HG02678 (cell line): ENCODE data around the gene KCNQ5.
A peak's percentile ranks its signal among the peaks of the same experiment; 100 is the strongest.
"Not testable (repeated sequence)": the region's sequence is repeated elsewhere in the genome, so short reads cannot be mapped to it uniquely, and the experiment has no call there.

Experiments
- ATAC-seq: cut with Tn5 transposase; IDR thresholded peaks from one replicate; pipeline ENCODE4 v1.9.1; 2021; ENCODE audit warnings: mild to moderate bottlenecking, moderate library complexity; ENCODE audit not compliant: unreplicated experiment

Gene KCNQ5

GRCh38 chr6:73156793-73157767 lies 535.2 kb downstream of the KCNQ5 start:
- no peak for ATAC-seq

GRCh38 chr6:73157870-73158269 lies 536.0 kb downstream of the KCNQ5 start:
- no peak for ATAC-seq

- no peak for ATAC-seq
Observed at GRCh38 chr6:73169111-73169510, 547.2 kb downstream of the KCNQ5 start.

GRCh38 chr6:73169633-73170032 lies 547.8 kb downstream of the KCNQ5 start:
- ATAC-seq = no peak

- ATAC-seq = no peak
Observed at GRCh38 chr6:73174646-73175045, 552.8 kb downstream of the KCNQ5 start.

- ATAC-seq = no peak
Observed at GRCh38 chr6:73176057-73176456, 554.2 kb downstream of the KCNQ5 start.

- ATAC-seq = peak; percentile 54
Observed at GRCh38 chr6:73177221-73177944, 555.5 kb downstream of the KCNQ5 start.

- no peak for ATAC-seq
Observed at GRCh38 chr6:73180076-73180738, 558.3 kb downstream of the KCNQ5 start.

GRCh38 chr6:73180763-73181619 lies 559.1 kb downstream of the KCNQ5 start:
- ATAC-seq = peak; percentile 88

GRCh38 chr6:73182021-73182607 lies 560.2 kb downstream of the KCNQ5 start:
- peak; percentile 41 for ATAC-seq

GRCh38 chr6:73193302-73193701 lies 571.4 kb downstream of the KCNQ5 start:
- not testable (repeated sequence) for ATAC-seq

- no peak for ATAC-seq
Observed at GRCh38 chr6:73194744-73195143, 572.9 kb downstream of the KCNQ5 start.

- ATAC-seq = no peak
Observed at GRCh38 chr6:73200247-73200646, 578.4 kb downstream of the KCNQ5 start.

GRCh38 chr6:73200735-73201134 lies 578.9 kb downstream of the KCNQ5 start:
- ATAC-seq = no peak

GRCh38 chr6:73203098-73203497 lies 581.2 kb downstream of the KCNQ5 start:
- no peak for ATAC-seq

GRCh38 chr6:73204252-73204651 lies 582.4 kb downstream of the KCNQ5 start:
- no peak for ATAC-seq

GRCh38 chr6:73207221-73207837 lies 585.5 kb downstream of the KCNQ5 start:
- ATAC-seq = no peak

GRCh38 chr6:73209117-73209516 lies 587.3 kb downstream of the KCNQ5 start:
- ATAC-seq = no peak

- no peak for ATAC-seq
Observed at GRCh38 chr6:73216859-73217258, 595.0 kb downstream of the KCNQ5 start.

- no peak for ATAC-seq
Observed at GRCh38 chr6:73225396-73225795, 603.5 kb downstream of the KCNQ5 start, which contains the start of gene KHDC1L. TSS of gene KHDC1L (minus strand) at chr6:73225496. CDS start at chr6:73225408, 88 bp downstream.
